Measurements from ENCODE around the gene CHKB. TPM values are rescaled to one million over a fixed set of nuclear protein-coding genes. Genes with fewer than 3 reads are reported as not detected.

The CHKB gene
- total and polyA plus RNA-seq, 4 experiments from 2014 or later, result 30.7 to 196 (median 109) TPM

GRCh38 chr22:50602338-50602700 is 19.7 kb upstream of the CHKB start:
- Mint-ChIP-seq H3K27ac (peak overlapping the region in 2 of 7 donors; percentile 17 to 44), H3K36me3 (peaks cover 1 to 3% of the 10 kb centered on the region in 2 donors), H3K9me3 (peaks cover 0 to 7% (median 0%) of the 10 kb centered on the region in 8 donors), H3K27me3 (peaks cover 30 to 34% of the 10 kb centered on the region in 2 donors), H3K4me1 (peaks cover 8 to 14% (median 11%) of the 10 kb centered on the region in 4 donors), H3K4me3 (peak overlapping the region; percentile 40 to 88 (median 79))
- Histone ChIP-seq H3K4me3 (ENCODE audit: low read length in 2 of 2) (no peak overlapping the region), H3K27ac (ENCODE audit: low read depth, low read length) (no peak overlapping the region), H3K36me3 (ENCODE audit: insufficient read depth, low read length) (no peaks in the 10 kb centered on the region), H3K9me3 (ENCODE audit: control insufficient read depth in 1 of 2, low read length in 2 of 2) (no peaks in the 10 kb centered on the region), H3K4me1 (ENCODE audit: insufficient read depth, low read length) (no peaks in the 10 kb centered on the region), H3K27me3 (ENCODE audit: insufficient read depth, low read length) (peaks cover 7% of the 10 kb centered on the region)
- intact Hi-C loops (cut with micrococcal nuclease), result no loop called here
- POLR2A ChIA-PET (ENCODE audit: partially characterized antibody), result interaction anchor here (1.3 kb wide), 1 partner anchor 19 kb away, joined by 3 read pairs; no protein-coding TSS in a partner anchor
- no peak for DNase-seq
- CTCF ChIA-PET (ENCODE audit: partially characterized antibody), result no interaction called here

- peaks cover 7% of the 10 kb centered on the region for H3K27me3 ChIP-seq (ENCODE audit: insufficient read depth, low read length)
- peaks cover 26 to 29% of the 10 kb centered on the region in 2 donors for H3K27me3 Mint-ChIP-seq
Observed at GRCh38 chr22:50601669-50602337, 19.2 kb upstream of the CHKB start.

GRCh38 chr22:50600967-50601668 is 18.5 kb upstream of the CHKB start:
- Histone ChIP-seq H3K9me3 (ENCODE audit: control insufficient read depth in 1 of 2, low read length in 2 of 2) (no peaks in the 10 kb centered on the region), H3K27ac (ENCODE audit: low read depth, low read length) (no peak overlapping the region), H3K4me1 (ENCODE audit: insufficient read depth, low read length) (no peaks in the 10 kb centered on the region), H3K27me3 (ENCODE audit: insufficient read depth, low read length) (peaks cover 7% of the 10 kb centered on the region), H3K36me3 (ENCODE audit: insufficient read depth, low read length) (no peaks in the 10 kb centered on the region), H3K4me3 (ENCODE audit: low read length in 2 of 2) (no peak overlapping the region)
- ChIA-PET POLR2A (ENCODE audit: partially characterized antibody) (interaction anchor here (1.3 kb wide), 1 partner anchor 20 kb away, joined by 3 read pairs; no protein-coding TSS in a partner anchor), CTCF (ENCODE audit: partially characterized antibody) (no interaction called here)
- peaks cover 0 to 7% (median 0%) of the 10 kb centered on the region in 8 donors for H3K9me3 Mint-ChIP-seq
- H3K36me3 Mint-ChIP-seq, result peaks cover 1 to 14% of the 10 kb centered on the region in 2 donors
- no peak for DNase-seq
- H3K27me3 Mint-ChIP-seq, result peaks cover 22 to 27% of the 10 kb centered on the region in 2 donors
- H3K27ac Mint-ChIP-seq, result peak overlapping the region in 1 of 7 donors; percentile 17
- intact Hi-C loops (cut with micrococcal nuclease), result no loop called here
- H3K4me3 Mint-ChIP-seq, result peak overlapping the region in 6 of 8 donors; percentile 71 to 88 (median 80)
- peaks cover 8 to 14% (median 11%) of the 10 kb centered on the region in 4 donors for H3K4me1 Mint-ChIP-seq

More at GRCh38 chr22:50601669-50602337, 19.2 kb upstream of the CHKB start:
- peaks cover 0 to 7% (median 0%) of the 10 kb centered on the region in 8 donors for H3K9me3 Mint-ChIP-seq
- intact Hi-C loops (cut with micrococcal nuclease), result no loop called here
- DNase-seq, result no peak
- Histone ChIP-seq H3K4me3 (ENCODE audit: low read length in 2 of 2) (no peak overlapping the region), H3K27ac (ENCODE audit: low read depth, low read length) (no peak overlapping the region), H3K36me3 (ENCODE audit: insufficient read depth, low read length) (no peaks in the 10 kb centered on the region), H3K9me3 (ENCODE audit: control insufficient read depth in 1 of 2, low read length in 2 of 2) (no peaks in the 10 kb centered on the region), H3K4me1 (ENCODE audit: insufficient read depth, low read length) (no peaks in the 10 kb centered on the region)
- H3K4me1 Mint-ChIP-seq, result peaks cover 8 to 14% (median 11%) of the 10 kb centered on the region in 4 donors
- H3K36me3 Mint-ChIP-seq, result peaks cover 1 to 8% of the 10 kb centered on the region in 2 donors
- H3K4me3 Mint-ChIP-seq, result peak overlapping the region; percentile 71 to 88 (median 79)
- POLR2A ChIA-PET (ENCODE audit: partially characterized antibody), result interaction anchor here (1.3 kb wide), 1 partner anchor 20 kb away, joined by 3 read pairs; no protein-coding TSS in a partner anchor
- peak overlapping the region in 3 of 7 donors; percentile 17 to 43 (median 22) for H3K27ac Mint-ChIP-seq
- CTCF ChIA-PET (ENCODE audit: partially characterized antibody), result no interaction called here

- CTCF ChIA-PET (ENCODE audit: partially characterized antibody), result no interaction called here
- Histone ChIP-seq H3K27me3 (ENCODE audit: insufficient read depth, low read length) (peaks cover 7% of the 10 kb centered on the region), H3K27ac (ENCODE audit: low read depth, low read length) (no peak within 1 kb of the TSS), H3K36me3 (ENCODE audit: insufficient read depth, low read length) (no peaks in the 10 kb centered on the region), H3K4me3 (ENCODE audit: low read length in 2 of 2) (no peak within 1 kb of the TSS), H3K9me3 (ENCODE audit: control insufficient read depth in 1 of 2, low read length in 2 of 2) (no peaks in the 10 kb centered on the region), H3K4me1 (ENCODE audit: insufficient read depth, low read length) (no peaks in the 10 kb centered on the region)
- no peak for DNase-seq
- peak within 1 kb of the TSS in 4 of 7 donors; percentile 6 to 46 (median 20) for H3K27ac Mint-ChIP-seq
- peaks cover 0 to 7% (median 0%) of the 10 kb centered on the region in 8 donors for H3K9me3 Mint-ChIP-seq
- POLR2A ChIA-PET (ENCODE audit: partially characterized antibody), result interaction anchor here (1.0 to 1.4 kb wide), 2 partner anchors 51 to 75 kb away, joined by 4 to 6 read pairs; partner anchors contain the start of gene SCO2
- peaks cover 8 to 14% (median 11%) of the 10 kb centered on the region in 4 donors for H3K4me1 Mint-ChIP-seq
- peak within 1 kb of the TSS; percentile 71 to 88 (median 80) for H3K4me3 Mint-ChIP-seq
- intact Hi-C loops (cut with micrococcal nuclease), result no loop called here
- peaks cover 1 to 14% of the 10 kb centered on the region in 2 donors for H3K36me3 Mint-ChIP-seq
- H3K27me3 Mint-ChIP-seq, result peaks cover 21 to 27% of the 10 kb centered on the region in 2 donors
Observed at GRCh38 chr22:50600538-50600937, 17.9 kb upstream of the CHKB start, which contains the start of gene MAPK8IP2. Gene MAPK8IP2, plus strand, starts transcription at chr22:50600793. Its CDS starts 26 bp downstream, at chr22:50600819.

GRCh38 chr22:50599816-50600455 is 17.3 kb upstream of the CHKB start:
- Mint-ChIP-seq H3K27ac (peak overlapping the region in 2 of 7 donors; percentile 6 to 46), H3K9me3 (peaks cover 0 to 7% (median 0%) of the 10 kb centered on the region in 8 donors), H3K36me3 (peaks cover 1 to 14% of the 10 kb centered on the region in 2 donors), H3K27me3 (peaks cover 21 to 25% of the 10 kb centered on the region in 2 donors), H3K4me1 (peaks cover 8 to 14% (median 11%) of the 10 kb centered on the region in 4 donors), H3K4me3 (peak overlapping the region; percentile 25 to 82 (median 63))
- peak; percentile 62 to 71 (median 64) for DNase-seq
- Histone ChIP-seq H3K4me3 (ENCODE audit: low read length in 2 of 2) (no peak overlapping the region), H3K36me3 (ENCODE audit: insufficient read depth, low read length) (no peaks in the 10 kb centered on the region), H3K27me3 (ENCODE audit: insufficient read depth, low read length) (peaks cover 7% of the 10 kb centered on the region), H3K27ac (ENCODE audit: low read depth, low read length) (no peak overlapping the region), H3K9me3 (ENCODE audit: control insufficient read depth in 1 of 2, low read length in 2 of 2) (no peaks in the 10 kb centered on the region), H3K4me1 (ENCODE audit: insufficient read depth, low read length) (no peaks in the 10 kb centered on the region)
- ChIA-PET POLR2A (ENCODE audit: partially characterized antibody) (interaction anchor here (0.7 to 1.4 kb wide), 3 partner anchors 21 to 74 kb away, joined by 3 to 6 read pairs (median 4); partner anchors contain the start of gene SCO2), CTCF (ENCODE audit: partially characterized antibody) (no interaction called here)
- intact Hi-C loops (cut with micrococcal nuclease), result no loop called here

GRCh38 chr22:50597097-50597496 is 14.4 kb upstream of the CHKB start:
- H3K4me1 Mint-ChIP-seq, result peaks cover 5 to 11% (median 9%) of the 10 kb centered on the region in 4 donors

More at GRCh38 chr22:50597097-50597496, 14.4 kb upstream of the CHKB start:
- H3K27me3 ChIP-seq (ENCODE audit: insufficient read depth, low read length), result peaks cover 3% of the 10 kb centered on the region
- Mint-ChIP-seq H3K27ac (peak overlapping the region in 1 of 7 donors; percentile 52), H3K36me3 (peaks cover 1 to 14% of the 10 kb centered on the region in 2 donors), H3K9me3 (peaks cover 0 to 7% (median 0%) of the 10 kb centered on the region in 8 donors), H3K4me3 (no peak overlapping the region), H3K27me3 (peaks cover 11 to 15% of the 10 kb centered on the region in 2 donors)
- CTCF ChIA-PET (ENCODE audit: partially characterized antibody), result no interaction called here
- intact Hi-C loops (cut with micrococcal nuclease), result no loop called here
- H3K4me1 ChIP-seq (ENCODE audit: insufficient read depth, low read length), result no peaks in the 10 kb centered on the region
- no peak for DNase-seq
- no peaks in the 10 kb centered on the region for H3K36me3 ChIP-seq (ENCODE audit: insufficient read depth, low read length)
- POLR2A ChIA-PET (ENCODE audit: partially characterized antibody), result interaction anchor here (1.3 kb wide), 1 partner anchor 24 kb away, joined by 3 read pairs; no protein-coding TSS in a partner anchor
- H3K27ac ChIP-seq (ENCODE audit: low read depth, low read length), result no peak overlapping the region
- H3K9me3 ChIP-seq (ENCODE audit: control insufficient read depth in 1 of 2, low read length in 2 of 2), result no peaks in the 10 kb centered on the region
- H3K4me3 ChIP-seq (ENCODE audit: low read length in 2 of 2), result no peak overlapping the region

All from CD4-positive, alpha-beta memory T cell (primary cell).